Endothelial cell of umbilical vein (primary cell): ENCODE data around the gene URAD. TPM values are rescaled to one million over a fixed set of nuclear protein-coding genes. Genes with fewer than 3 reads are reported as not detected.

ENCODE experiments used
- BruUV-seq: library from RNA; stranded (reverse); fragments of 400-500 nt; replicated peaks from 2 replicates; lab custom pipeline; 2021; lab: Mats Ljungman, UMichigan
- CTCF ChIA-PET: fragments of 300-600, 350-600 bp; sonication (Branson Sonifier 250); formaldehyde crosslinking; loops from one replicate; lab custom pipeline; 2021; ENCODE audit warnings: antibody characterized with exemption, inconsistent platforms; lab: Charles Lee
- POLR2A ChIA-PET: fragments of 300-600, 350-600 bp; sonication (Branson Sonifier 250); formaldehyde crosslinking; loops from one replicate; lab custom pipeline; 2021; ENCODE audit warnings: antibody characterized with exemption, inconsistent platforms; lab: Charles Lee
- DNase-seq: peaks from one replicate; pipeline ENCODE4 v3.0.0-alpha.2; 2011; ENCODE audit warnings: low read depth, low spot score
- FAIRE-seq: peaks from 2 replicates; lab custom pipeline; 2011; peaks lifted over from hg19 to GRCh38; lab: Jason Lieb, UNC
- H2AFZ ChIP-seq: 2 replicates; pipeline ENCODE4 v1.6.0; 2012; ENCODE audit warnings: low read depth, low read length, control low read depth, inconsistent platforms
- H3K27ac ChIP-seq: 2 replicates; pipeline ENCODE4 v1.5.1; 2011; ENCODE audit warnings: low read depth, mild to moderate bottlenecking, control low read depth, low read length, moderate library complexity; ENCODE audit not compliant: insufficient read depth
- H3K27me3 ChIP-seq, 2 experiments: 2 replicates each; pipeline versions ENCODE4 v1.6.0 to v1.6.1; 2011; ENCODE audit warnings: low read length in 2 of 2, mixed read lengths in 1 of 2; ENCODE audit not compliant: control insufficient read depth in 2 of 2, insufficient read depth in 2 of 2
- H3K36me3 ChIP-seq, 2 experiments: 2 replicates in 1 of 2; 3 replicates in 1 of 2; pipeline ENCODE4 v1.5.1; 2011; ENCODE audit warnings: low read length in 2 of 2, mild to moderate bottlenecking in 1 of 2, moderate library complexity in 1 of 2; ENCODE audit not compliant: control insufficient read depth in 2 of 2, insufficient read depth in 2 of 2; ENCODE audit errors: extremely low read depth in 1 of 2
- H3K4me1 ChIP-seq: 3 replicates; pipeline ENCODE4 v1.5.1; 2011; ENCODE audit warnings: mild to moderate bottlenecking, low read length; ENCODE audit not compliant: control insufficient read depth, insufficient read depth; ENCODE audit errors: extremely low read depth
- H3K4me2 ChIP-seq: 2 replicates; pipeline ENCODE4 v1.6.1; 2011; ENCODE audit warnings: low read length, control low read depth, mixed read lengths; ENCODE audit not compliant: insufficient read depth
- H3K4me3 ChIP-seq, 3 experiments: fragments of 200-600 bp in 1 of 3; sonication (generic), shearing (Covaris generic) in 1 of 3; replicated peaks in 1 of 3; 2 replicates each; pipeline ENCODE4 v1.5.1; 2011 to 2016; ENCODE audit warnings: control low read depth in 3 of 3, low read length in 3 of 3, mild to moderate bottlenecking in 2 of 3, inconsistent platforms in 1 of 3, low read depth in 1 of 3, moderate library complexity in 1 of 3; ENCODE audit not compliant: insufficient read depth in 1 of 3
- H3K79me2 ChIP-seq: 2 replicates; pipeline ENCODE4 v1.6.0; 2012; ENCODE audit warnings: low read length, inconsistent platforms; ENCODE audit not compliant: control insufficient read depth, insufficient read depth
- H3K9ac ChIP-seq: replicated peaks from 2 replicates; pipeline ENCODE3; 2011; ENCODE audit warnings: low read length, control low read depth; ENCODE audit not compliant: insufficient read depth; ENCODE audit errors: extremely low read depth
- H3K9me1 ChIP-seq: replicated peaks from 3 replicates; pipeline ENCODE4 v1.6.0; 2011; ENCODE audit warnings: mild to moderate bottlenecking, low read length; ENCODE audit not compliant: control insufficient read depth, insufficient read depth; ENCODE audit errors: extremely low read depth
- H3K9me3 ChIP-seq: replicated peaks from 2 replicates; pipeline ENCODE4 v1.5.1; 2012; ENCODE audit warnings: low read length, inconsistent platforms; ENCODE audit not compliant: control insufficient read depth, insufficient read depth
- H4K20me1 ChIP-seq: replicated peaks from 2 replicates; pipeline ENCODE3; 2011; ENCODE audit warnings: mild to moderate bottlenecking, low read length; ENCODE audit not compliant: control insufficient read depth, insufficient read depth; ENCODE audit errors: extremely low read depth
- EZH2 ChIP-seq: IDR thresholded peaks from 2 replicates; pipeline ENCODE4 v1.6.1; 2012; ENCODE audit warnings: borderline replicate concordance, low read depth, mild to moderate bottlenecking, moderate library complexity, low read length, inconsistent platforms; ENCODE audit not compliant: severe bottlenecking
- FOS ChIP-seq: IDR thresholded peaks from 2 replicates; pipeline ENCODE4 v1.6.1; 2011; ENCODE audit warnings: mild to moderate bottlenecking, low read length, moderate library complexity, borderline replicate concordance; ENCODE audit not compliant: insufficient read depth
- JUN ChIP-seq: IDR thresholded peaks from 2 replicates; pipeline ENCODE4 v1.6.1; 2011; ENCODE audit warnings: borderline replicate concordance, low read depth; ENCODE audit not compliant: insufficient read length, insufficient read depth
- POLR2A ChIP-seq: IDR thresholded peaks from 2 replicates; pipeline ENCODE4 v1.6.1; 2012; ENCODE audit warnings: low read depth, mild to moderate bottlenecking, control low read depth, low read length
- dilution Hi-C: fragments of 300-500 bp; cut with MboI; formaldehyde crosslinking; loops from one replicate; pipeline ENCODE4 v1.15.0; 2019; ENCODE audit warnings: low sequenced_read_pairs; ENCODE audit not compliant: extremely low pct_ligation_motif_present
- intact Hi-C: fragments of 100-400 bp; cut with micrococcal nuclease; formaldehyde crosslinking; loops from one replicate; pipeline ENCODE4 v1.10.0; 2022
- polyA plus RNA-seq, 4 experiments: library from polyadenylated mRNA; depleted of rRNA in 3 of 4; stranded (reverse) in 3 of 4; unstranded in 1 of 4; fragments of >200 nt; gene quantifications; 2 replicates each; pipeline versions ENCODE4 v1.2.1 to v1.2.3, GENCODE V29; 2011 to 2012; ENCODE audit warnings: missing spikeins in 1 of 4
- total RNA-seq: library from RNA; stranded (reverse); gene quantifications from 2 replicates; pipeline ENCODE4 v1.2.3, GENCODE V29; 2021

The URAD gene
- total and polyA plus RNA-seq, 2 donors (not counting 3 experiments of a cell fraction or from before 2014, with no cell fraction given): not detected

GRCh38 chr13:27955014-27955591 is 33.4 kb downstream of the URAD start:
- CTCF ChIA-PET: interaction anchor here (1.1 to 5.2 kb wide), 17 partner anchors 9 to 970 kb away, joined by 4 to 135 read pairs (median 11); partner anchors contain the start of gene PDX1
- BruUV-seq: no TSS peak

GRCh38 chr13:27954406-27954851 is 34.1 kb downstream of the URAD start:
- peaks cover 41 to 72% of the 10 kb centered on the region in 2 experiments for H3K27me3 ChIP-seq

More at GRCh38 chr13:27955014-27955591, 33.4 kb downstream of the URAD start:
- H3K27ac ChIP-seq: no peak overlapping the region
- DNase-seq (no peak), FAIRE-seq (no peak)
- no peak overlapping the region for H2AFZ ChIP-seq
- dilution Hi-C loops: no loop called here
- H3K4me2 ChIP-seq: no peak overlapping the region
- intact Hi-C loops: loop anchor here (10.0 kb wide), 1 partner anchor 590 kb away; no protein-coding TSS in a partner anchor
- H4K20me1 ChIP-seq: no peaks in the 10 kb centered on the region
- peaks cover 40 to 76% of the 10 kb centered on the region in 2 experiments for H3K27me3 ChIP-seq
- no peak for TF ChIP-seq POLR2A
- TF ChIP-seq FOS: no peak
- no peak for TF ChIP-seq JUN
- peaks cover 15% of the 10 kb centered on the region for H3K4me1 ChIP-seq
- H3K79me2 ChIP-seq: no peaks in the 10 kb centered on the region
- POLR2A ChIA-PET: no interaction called here
- H3K9me1 ChIP-seq: no peaks in the 10 kb centered on the region
- H3K9ac ChIP-seq: no peak overlapping the region
- no peaks in the 10 kb centered on the region for H3K9me3 ChIP-seq
- no peak overlapping the region for H3K4me3 ChIP-seq
- no peaks in the 10 kb centered on the region for H3K36me3 ChIP-seq

More at GRCh38 chr13:27954406-27954851, 34.1 kb downstream of the URAD start:
- CTCF ChIA-PET: interaction anchor here (0.6 to 5.2 kb wide), 44 partner anchors 8 to 1458 kb away, joined by 3 to 135 read pairs (median 6); partner anchors contain the start of genes PDX1 and POLR1D
- Histone ChIP-seq H3K36me3 (no peaks in the 10 kb centered on the region), H4K20me1 (no peaks in the 10 kb centered on the region), H3K9ac (no peak overlapping the region), H3K4me1 (peaks cover 15% of the 10 kb centered on the region), H2AFZ (peak overlapping the region; percentile 99), H3K27ac (no peak overlapping the region), H3K79me2 (no peaks in the 10 kb centered on the region), H3K9me3 (no peaks in the 10 kb centered on the region), H3K4me3 (peak overlapping the region; percentile 17 to 32 (median 27)), H3K4me2 (peak overlapping the region; percentile 84), H3K9me1 (no peaks in the 10 kb centered on the region)
- no peak for FAIRE-seq
- peak; percentile 80 for TF ChIP-seq EZH2
- TF ChIP-seq FOS: no peak
- dilution Hi-C loops (no loop called here), intact Hi-C loops (loop anchor here (1.0 to 10.0 kb wide), 3 partner anchors 30 to 590 kb away; no protein-coding TSS in a partner anchor)
- no TSS peak for BruUV-seq
- POLR2A ChIA-PET: no interaction called here
- DNase-seq: peak; percentile 31
